Measurements from ENCODE around the gene MKNK2. TPM values are rescaled to one million over a fixed set of nuclear protein-coding genes. Genes with fewer than 3 reads are reported as not detected.

MKNK2 gene
- total and polyA plus RNA-seq, 2 of the 13 experiments (the other 11 are each of a cell fraction or from before 2014, with no cell fraction given): 44.9 to 112 TPM

- TF ChIP-seq ZNF609 (CRISPR knock-in tag; IDR thresholded peaks at IDR 0.05; ENCODE audit: borderline replicate concordance): 0 out of 2 replicates have a peak, but pooled peaks have one; percentile 32
- TF ChIP-seq EED (CRISPR knock-in tag; IDR thresholded peaks at IDR 0.05): no peak
- peak; percentile 78; the same call in 1 of the 2 replicates for TF ChIP-seq ZNF776 (CRISPR knock-in tag; IDR thresholded peaks at IDR 0.05)
- no peak for TF ChIP-seq GLI4 (CRISPR knock-in tag; IDR thresholded peaks at IDR 0.05; ENCODE audit: borderline replicate concordance)
- no peak for TF ChIP-seq SMYD3 (CRISPR knock-in tag; IDR thresholded peaks at IDR 0.05)
- peak; percentile 77 to 87 for TF ChIP-seq POLR2A (IDR thresholded peaks at IDR 0.05; ENCODE audit: insufficient read depth in 1 of 2, low read depth in 2 of 2, low read length in 2 of 2)
- no peak for TF ChIP-seq PHB2 (IDR thresholded peaks at IDR 0.05; ENCODE audit: partially characterized antibody)
- no peak for TF ChIP-seq IKZF1 (IDR thresholded peaks at IDR 0.05)
- no peak for TF ChIP-seq ATF7 (IDR thresholded peaks at IDR 0.05)
- no peak; the same call in none of the 2 replicates for TF ChIP-seq ATF7 (CRISPR knock-in tag; IDR thresholded peaks at IDR 0.05)
- TF ChIP-seq NRL (CRISPR knock-in tag; IDR thresholded peaks at IDR 0.05; ENCODE audit: borderline replicate concordance): peak; percentile 17; the same call in 1 of the 2 replicates
- no peak for TF ChIP-seq ZNF615 (CRISPR knock-in tag; IDR thresholded peaks at IDR 0.05; ENCODE audit: borderline replicate concordance)
- TF ChIP-seq ZNF816 (CRISPR knock-in tag; IDR thresholded peaks at IDR 0.05; ENCODE audit: borderline replicate concordance): peak; percentile 64; the same call in 1 of the 2 replicates
- TF ChIP-seq HNF4G (IDR thresholded peaks at IDR 0.05; ENCODE audit: borderline replicate concordance, low read depth, low read length): peak; percentile 62
- TF ChIP-seq HNF4G (CRISPR knock-in tag; IDR thresholded peaks at IDR 0.05; ENCODE audit: borderline replicate concordance, low read depth): no peak
- no peak for TF ChIP-seq TBL1XR1 (IDR thresholded peaks at IDR 0.05; ENCODE audit: borderline replicate concordance, low read length, partially characterized antibody)
- TF ChIP-seq RBM22 (optimal IDR thresholded peaks at IDR 0.05; ENCODE audit: low read length): peak; percentile 71
- TF ChIP-seq, protein P1, sequence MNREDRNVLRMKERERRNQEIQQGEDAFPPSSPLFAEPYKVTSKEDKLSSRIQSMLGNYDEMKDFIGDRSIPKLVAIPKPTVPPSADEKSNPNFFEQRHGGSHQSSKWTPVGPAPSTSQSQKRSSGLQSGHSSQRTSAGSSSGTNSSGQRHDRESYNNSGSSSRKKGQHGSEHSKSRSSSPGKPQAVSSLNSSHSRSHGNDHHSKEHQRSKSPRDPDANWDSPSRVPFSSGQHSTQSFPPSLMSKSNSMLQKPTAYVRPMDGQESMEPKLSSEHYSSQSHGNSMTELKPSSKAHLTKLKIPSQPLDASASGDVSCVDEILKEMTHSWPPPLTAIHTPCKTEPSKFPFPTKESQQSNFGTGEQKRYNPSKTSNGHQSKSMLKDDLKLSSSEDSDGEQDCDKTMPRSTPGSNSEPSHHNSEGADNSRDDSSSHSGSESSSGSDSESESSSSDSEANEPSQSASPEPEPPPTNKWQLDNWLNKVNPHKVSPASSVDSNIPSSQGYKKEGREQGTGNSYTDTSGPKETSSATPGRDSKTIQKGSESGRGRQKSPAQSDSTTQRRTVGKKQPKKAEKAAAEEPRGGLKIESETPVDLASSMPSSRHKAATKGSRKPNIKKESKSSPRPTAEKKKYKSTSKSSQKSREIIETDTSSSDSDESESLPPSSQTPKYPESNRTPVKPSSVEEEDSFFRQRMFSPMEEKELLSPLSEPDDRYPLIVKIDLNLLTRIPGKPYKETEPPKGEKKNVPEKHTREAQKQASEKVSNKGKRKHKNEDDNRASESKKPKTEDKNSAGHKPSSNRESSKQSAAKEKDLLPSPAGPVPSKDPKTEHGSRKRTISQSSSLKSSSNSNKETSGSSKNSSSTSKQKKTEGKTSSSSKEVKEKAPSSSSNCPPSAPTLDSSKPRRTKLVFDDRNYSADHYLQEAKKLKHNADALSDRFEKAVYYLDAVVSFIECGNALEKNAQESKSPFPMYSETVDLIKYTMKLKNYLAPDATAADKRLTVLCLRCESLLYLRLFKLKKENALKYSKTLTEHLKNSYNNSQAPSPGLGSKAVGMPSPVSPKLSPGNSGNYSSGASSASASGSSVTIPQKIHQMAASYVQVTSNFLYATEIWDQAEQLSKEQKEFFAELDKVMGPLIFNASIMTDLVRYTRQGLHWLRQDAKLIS (CRISPR knock-in tag; IDR thresholded peaks at IDR 0.05): 0 out of 2 replicates have a peak, but pooled peaks have one; percentile 75
- no peak for TF ChIP-seq BRCA1 (CRISPR knock-in tag; IDR thresholded peaks at IDR 0.05)
- no peak for TF ChIP-seq GFI1 (CRISPR knock-in tag; IDR thresholded peaks at IDR 0.05; ENCODE audit: borderline replicate concordance)
- TF ChIP-seq GATAD1 (CRISPR knock-in tag; IDR thresholded peaks at IDR 0.05): no peak
- no peak for TF ChIP-seq ZNF543 (CRISPR knock-in tag; IDR thresholded peaks at IDR 0.05)
These were observed 10.7 kb upstream of the MKNK2 start (continued) for GRCh38 chr19:2061495-2062388.

Data from HepG2 (cell line).